ENCODE results near the gene ZMIZ2.
"Not testable (repeated sequence)": the region's sequence is repeated elsewhere in the genome, so short reads cannot be mapped to it uniquely, and the experiment has no call there.

ZMIZ2 gene

DNA sequence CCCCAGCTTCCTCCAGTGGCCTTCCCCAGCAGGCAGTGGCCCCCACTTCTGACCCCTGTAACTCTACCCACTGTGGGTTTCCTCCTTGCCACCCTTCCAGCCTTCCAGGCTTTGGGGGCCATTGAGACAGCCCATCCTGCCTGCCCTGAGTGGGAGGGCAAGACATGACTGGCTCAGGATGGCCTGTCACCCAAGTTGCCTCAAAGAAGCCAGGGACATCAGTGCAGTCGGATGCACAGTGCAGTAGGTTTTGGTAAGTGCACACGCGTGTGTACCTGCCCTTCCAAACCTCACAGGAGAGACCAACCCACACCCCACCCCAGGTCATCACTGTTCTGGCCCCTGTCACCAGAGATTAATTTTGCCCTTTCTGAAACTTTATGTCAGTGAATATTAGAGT is 22.7 kb downstream of the ZMIZ2 start:
- DNase-seq, result no peak

DNA sequence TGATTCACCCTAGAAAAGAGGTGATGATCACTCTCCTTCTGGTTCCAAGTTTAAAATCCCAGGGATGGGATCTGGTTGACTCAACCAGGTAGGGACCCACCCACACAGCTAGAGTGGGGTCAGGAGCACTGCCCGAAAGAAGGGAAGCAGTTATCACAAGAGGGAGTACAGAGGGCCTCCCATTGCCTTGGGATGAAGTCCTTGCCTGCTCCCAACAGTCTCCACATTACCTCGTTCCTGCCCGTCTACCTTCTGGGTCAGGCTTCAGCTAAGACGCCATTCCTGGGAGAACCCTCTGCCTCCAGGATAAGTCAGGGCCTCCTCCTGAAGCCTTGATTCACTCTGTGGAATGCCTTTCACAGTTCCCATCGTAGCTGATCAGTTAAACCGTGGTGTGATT is 23.8 kb downstream of the ZMIZ2 start:
- DNase-seq, result no peak

DNA sequence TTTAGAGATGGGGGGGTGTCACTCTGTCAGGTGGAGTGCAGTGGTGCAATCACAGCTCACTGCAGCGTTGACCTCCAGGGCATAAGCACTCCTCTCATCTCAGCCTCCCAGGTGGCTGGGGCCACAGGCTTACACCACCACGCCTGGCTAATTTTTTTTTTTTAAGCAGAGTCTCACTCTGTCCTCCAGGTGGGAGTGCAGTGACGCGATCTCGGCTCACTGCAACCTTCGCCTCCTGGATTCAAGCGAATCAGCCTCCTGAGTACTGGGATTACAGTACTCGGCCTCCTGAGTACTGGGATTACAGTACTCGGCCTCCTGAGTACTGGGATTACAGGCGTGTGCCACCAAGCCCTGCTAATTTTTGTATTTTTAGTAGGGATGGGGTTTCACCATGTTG is 24.2 kb downstream of the ZMIZ2 start:
- DNase-seq, result no peak

DNA sequence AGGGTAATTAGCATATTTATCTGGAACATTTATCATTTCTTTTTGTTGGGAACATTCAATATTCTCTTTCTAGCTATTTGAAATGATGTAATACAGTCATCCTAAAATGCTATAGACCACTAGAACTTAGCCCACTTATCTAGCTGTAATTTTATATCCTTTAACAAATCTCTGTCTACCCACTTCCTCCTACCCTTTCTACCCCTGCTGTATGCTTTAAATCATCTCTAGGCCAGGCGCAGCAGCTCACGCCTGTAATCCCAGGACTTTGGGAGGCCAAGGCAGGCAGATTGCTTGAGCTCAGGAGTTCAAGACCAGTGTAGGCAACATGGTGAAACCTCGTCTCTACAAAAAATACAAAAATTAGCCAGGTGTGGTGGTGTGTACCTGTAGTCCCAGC is 25.8 kb downstream of the ZMIZ2 start:
- not testable (repeated sequence) for DNase-seq

DNA sequence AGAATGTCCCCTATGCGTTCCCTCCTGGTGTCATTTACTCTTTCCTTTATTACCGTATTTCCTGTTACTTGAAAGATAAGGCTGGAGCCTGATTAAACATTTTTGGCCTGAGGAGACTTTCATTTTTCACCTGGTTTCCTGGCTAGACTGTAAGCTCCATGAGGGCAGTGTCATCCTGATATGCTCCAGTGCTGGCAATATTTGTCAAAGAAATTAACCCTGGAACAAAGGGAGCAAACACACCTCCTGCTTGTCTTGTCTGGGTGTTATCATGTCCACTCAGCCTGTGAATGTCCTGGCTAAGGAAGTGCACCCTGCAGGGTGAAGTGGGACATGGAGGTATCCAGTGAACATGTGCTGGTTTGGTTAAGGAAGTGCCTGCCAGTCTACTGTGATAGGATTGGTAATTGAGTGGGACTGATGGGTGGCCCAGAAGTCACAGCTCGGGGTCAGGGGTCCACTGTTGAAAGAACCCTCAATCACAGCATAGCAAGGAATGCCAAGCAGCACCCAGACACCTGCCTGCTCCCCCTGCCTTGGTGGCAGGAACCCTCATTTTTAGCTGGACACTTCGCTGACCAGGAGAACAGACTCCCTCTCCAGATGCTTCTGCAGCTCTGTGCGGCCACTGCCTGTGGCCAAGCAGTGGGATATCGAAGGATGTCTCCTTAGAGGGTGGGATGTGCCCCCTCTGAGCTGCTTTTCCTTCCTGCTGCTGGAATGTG is 26.9 kb downstream of the ZMIZ2 start:
- DNase-seq, result no peak

DNA sequence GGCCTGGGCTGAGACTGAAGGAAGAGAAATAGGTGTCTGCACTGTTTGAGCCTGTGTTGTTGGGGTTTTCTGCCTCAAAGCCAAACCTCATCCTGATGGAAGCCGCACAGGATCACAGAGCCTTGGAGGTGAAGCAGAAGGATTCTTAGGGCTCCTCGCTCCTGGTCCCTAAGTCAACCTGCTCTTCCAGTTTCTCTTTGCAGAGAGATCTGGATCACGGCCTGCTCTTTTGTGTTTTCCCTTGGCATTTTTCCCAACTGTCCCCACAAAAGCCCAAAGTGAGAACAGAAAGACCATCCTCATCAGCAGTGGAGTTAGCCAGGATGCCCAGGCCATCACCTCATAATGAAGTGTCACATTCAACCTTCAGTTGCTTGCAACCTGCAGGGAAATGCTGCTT is 27.6 kb downstream of the ZMIZ2 start:
- no peak for DNase-seq

DNA sequence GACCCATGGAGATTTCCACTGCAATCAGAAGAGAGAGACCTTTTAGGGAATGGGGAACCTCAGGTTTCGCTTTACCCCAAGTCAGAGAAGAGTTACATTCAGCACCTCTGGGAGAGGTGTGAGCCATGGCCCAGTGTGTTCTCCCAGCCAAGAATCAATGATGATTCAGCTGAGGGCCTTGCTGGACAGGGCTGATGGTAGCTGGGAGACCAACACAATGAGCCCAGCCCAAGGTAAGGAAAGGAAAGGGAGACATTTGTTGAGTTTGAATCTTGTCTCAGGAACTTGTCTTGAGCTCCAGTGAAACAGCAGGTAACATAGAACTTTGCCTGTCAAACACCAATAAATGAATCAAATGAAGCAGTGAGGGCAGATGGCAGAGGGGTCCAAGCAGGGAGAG is 33.8 kb downstream of the ZMIZ2 start:
- no peak for DNase-seq

DNA sequence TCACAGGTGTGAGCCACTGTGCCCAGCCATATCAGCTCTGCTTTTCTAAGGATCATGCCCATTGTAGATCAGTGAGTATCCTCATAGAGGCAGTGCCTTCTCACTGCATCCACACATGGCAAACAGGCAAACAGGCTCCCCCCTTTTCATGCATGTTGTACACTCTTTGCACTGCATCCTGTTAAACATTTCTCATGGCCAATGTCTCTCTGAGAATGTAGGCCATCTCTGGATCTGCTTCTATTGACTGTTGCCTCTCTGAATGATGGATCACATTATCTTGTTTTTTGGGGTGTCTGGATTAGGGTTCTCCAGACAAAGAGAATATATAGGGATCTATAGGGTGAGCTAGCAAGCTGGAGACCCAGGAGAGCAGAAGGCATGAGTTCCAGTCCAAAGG is 34.8 kb downstream of the ZMIZ2 start:
- no peak for DNase-seq

DNA sequence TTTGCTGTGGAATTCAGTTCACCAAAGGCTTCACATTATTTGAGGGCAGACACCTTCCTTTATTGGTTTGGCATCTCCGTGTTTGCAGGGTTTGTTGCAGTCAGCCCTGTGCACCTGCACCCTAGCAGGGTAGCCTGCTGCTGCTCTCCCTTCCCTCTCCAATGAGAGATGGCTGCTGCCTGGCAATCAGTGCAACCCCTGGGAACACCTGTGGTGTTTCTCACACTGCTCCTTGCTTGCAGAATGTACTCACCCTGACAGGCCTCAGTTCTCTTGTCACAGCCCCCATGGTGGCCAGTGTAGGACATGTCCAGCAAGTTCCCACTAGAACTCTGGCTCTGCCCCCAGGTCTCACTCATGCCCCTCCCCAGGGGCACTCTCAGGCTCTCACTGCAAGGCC is 35.7 kb downstream of the ZMIZ2 start:
- DNase-seq, result no peak

DNA sequence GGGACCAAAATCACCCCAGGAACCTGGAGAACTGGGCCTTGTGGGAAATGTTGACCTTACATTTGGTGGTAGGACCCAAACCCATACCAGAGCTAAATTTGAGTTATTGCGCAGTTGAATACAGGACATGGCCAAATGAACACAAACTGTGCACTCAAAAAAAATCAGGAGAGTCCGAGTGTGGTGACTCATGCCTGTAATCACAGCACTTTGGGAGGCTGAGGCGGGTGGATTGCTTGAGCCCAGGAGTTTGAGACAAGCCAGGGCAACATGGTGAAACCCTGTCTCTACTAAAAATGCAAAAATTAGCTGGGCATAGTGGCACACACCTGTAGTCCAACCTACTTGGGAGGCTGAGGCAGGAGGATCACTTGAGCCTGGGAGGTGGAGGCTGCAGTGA is 36.6 kb downstream of the ZMIZ2 start:
- DNase-seq, result not testable (repeated sequence)

DNA sequence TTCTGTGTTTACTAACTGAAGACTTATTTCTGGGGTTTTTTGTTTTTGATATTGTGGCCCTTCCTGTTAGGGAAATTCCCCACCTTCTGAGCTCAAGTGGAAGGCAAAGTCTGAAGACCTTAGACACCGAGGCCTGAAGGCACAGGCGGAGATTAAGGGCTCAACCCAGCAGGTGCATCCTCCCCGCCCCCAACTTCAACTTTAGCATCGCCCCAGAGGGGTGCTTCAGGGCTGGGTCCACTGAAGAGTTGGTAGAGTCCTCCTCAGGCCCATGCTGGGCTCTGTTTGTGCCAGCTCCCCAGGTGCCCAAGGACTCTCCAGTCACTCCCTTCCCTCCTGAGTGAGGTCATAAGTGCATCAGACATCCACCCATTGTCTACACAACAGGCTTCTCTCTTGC is 38.4 kb downstream of the ZMIZ2 start:
- DNase-seq, result no peak

DNA sequence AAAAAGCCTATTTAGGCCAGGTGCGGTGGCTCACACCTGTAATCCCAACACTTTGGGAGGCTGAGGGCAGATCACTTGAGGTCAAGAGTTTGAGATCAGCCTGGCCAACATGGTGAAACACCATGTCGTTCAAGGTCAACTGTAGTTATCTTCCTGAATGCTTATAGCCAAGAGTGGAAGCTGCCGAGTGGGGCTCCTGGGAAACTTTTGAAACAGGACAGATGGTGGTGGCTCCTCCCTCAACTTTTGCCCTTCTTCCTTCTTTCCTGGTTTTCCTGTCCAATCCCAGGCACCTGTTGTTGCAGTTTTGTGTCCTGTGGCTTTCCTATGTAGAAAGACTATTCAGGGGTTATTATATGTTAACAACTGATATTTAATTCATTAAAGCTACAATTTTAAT is 39.1 kb downstream of the ZMIZ2 start:
- no peak for DNase-seq

DNA sequence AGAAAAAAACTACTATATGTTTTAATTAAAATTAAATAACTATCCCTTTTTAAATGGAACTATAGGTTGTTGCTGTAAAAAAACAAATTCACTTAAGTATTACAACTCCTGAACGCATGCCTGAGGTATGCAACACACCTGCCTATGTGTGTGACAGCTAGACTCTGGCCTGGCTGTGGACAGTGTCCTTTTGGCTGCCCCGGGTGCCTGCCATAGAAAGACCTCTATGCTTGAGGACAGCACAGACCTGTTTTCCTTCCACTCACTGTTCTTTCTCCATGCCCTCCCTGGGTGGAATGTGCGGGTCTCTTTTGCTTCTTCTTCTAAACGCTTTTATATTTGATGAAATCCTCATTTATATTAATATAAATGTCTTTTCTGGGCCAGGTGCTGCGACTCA is 41.3 kb downstream of the ZMIZ2 start:
- DNase-seq, result no peak

DNA sequence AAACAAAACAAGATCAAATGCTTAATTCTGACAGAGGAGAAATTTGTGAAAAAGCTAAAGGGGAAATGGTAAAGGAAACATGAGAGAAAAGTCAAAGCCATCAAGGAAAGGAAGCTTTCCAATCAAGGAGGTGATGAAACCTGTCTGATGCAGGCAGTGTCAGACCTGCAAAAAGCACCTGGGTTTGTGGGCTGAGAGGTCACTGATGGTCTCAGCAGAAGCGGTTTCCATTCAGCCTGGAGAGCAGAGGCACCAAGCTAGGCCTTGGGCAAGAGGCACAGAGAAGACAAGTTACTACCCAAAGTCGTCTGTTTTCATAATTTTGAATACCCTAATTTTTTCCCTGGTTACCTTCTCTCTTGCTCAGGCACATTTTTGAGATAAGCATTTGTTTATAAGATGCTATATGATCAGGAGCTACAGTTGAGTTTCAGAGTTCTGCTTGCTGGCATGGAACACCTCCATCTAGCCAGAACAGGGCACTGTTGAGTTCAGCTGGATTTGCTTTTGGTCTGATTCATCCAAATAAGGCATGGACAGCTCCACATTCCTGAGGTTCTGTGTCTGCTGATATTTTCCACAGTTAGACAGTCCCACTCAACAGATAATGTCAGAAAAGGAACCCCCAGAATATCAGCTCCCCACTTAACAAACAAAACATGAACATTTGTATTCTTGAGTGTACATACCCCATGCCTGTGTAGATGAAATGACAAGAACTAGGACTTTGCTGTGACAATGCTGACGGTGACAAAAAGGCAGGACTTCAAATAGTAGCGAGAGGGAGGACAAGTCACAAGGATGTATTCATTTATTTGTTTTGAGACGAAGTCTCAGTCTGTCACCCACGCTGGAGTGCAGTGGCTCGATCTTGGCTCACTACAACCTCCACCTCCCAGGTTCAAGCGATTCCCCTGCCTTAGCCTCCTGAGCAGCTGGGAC is 42.9 kb downstream of the ZMIZ2 start:
- no peak for DNase-seq

DNA sequence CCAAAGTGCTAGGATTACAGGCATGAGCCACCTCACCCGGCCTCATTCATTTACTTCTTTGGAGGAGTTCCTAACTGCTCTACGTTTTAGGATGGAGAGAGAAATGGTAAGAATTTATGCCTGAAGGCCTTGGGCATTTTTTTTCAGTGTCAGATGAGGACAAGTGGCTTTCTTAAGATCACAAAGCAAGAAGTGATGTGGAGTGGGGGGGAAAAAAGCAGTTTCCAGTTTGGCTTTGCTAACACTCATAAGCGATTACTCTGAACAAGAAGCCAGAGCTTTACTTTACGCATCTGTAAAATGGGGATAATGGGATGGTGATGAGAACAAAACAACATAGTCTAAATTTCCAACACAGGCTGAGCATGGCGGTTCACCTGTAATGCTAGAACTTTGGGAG is 45.3 kb downstream of the ZMIZ2 start:
- no peak for DNase-seq

DNA sequence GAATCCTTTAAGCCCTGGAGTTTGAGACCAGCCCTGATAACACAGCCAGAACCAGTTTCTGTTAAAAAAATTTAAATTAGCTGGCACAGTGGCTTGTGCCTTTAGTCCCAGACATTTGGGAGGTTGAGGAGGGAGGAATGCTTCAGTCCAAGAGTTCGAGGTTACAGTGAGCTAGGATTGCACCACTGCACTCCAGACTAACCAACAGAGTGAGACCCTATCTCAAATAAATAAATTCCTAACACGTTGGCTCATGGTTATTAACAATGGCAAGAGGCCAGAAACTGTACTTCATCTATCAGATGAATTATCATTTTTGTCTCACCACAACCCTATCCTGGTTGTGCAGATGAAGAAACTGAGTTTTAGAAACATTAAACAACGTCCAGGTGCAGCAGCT is 45.7 kb downstream of the ZMIZ2 start:
- no peak for DNase-seq

DNA sequence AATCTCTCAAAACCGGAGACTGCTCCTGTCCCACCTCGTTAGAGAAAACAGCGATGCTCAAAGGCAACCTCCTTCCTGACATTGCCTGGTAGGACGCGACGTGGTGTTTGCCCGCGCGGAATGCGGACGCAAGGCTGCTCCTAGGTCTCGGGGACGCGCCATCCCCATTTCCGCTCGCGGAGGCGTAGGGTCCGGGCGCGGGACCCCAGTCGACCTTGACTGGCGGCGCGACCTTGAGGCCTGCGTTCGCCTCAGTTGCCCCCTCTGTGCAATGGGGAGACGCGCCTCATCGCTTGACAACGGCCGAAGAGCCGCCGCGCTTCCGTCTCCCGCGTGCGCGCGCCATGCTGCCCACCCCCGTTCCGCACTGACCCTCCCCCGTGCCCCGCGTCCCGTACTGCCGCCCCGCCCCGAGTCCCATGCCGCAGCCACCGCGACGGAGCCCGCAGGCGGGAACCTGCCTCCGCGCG is 47.4 kb downstream of the ZMIZ2 start:
- DNase-seq, result no peak

DNA sequence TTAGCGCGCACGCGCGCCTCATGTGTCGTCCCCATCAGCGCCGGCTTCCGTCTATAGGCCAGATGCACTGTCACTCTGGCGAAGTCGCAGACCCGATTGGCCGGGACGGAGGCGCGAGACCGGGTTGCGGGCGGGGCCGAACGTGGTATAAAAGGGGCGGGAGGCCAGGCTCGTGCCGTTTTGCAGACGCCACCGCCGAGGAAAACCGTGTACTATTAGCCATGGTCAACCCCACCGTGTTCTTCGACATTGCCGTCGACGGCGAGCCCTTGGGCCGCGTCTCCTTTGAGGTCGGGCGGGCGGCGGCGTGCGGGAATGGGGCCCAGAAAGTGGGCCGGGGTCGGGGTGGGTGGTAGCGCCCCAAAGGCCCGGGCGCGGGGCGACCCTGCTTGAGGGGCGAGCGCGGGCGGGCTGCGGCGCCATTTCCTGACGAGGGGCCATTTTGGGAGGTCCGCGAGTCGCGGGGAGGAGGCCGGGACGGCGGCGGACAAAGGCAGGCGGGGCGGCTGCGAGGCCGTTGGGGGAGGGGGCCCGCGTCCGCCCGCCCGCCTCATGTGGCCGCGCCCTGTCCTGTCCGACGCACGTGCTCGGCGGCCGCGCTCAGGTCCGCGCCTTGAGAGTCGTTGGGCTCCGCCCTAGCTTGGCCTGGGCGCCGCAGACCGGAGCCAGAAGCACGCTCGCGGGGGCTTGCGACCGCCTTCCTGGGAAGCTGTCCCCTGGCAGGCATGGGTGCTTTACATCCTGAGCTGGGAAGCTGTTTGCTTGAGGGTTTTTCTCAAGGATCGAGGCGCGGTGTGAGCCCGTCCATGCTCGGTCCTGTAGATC is 48.1 kb downstream of the ZMIZ2 start, which contains the start of gene PPIA:
Gene PPIA (plus strand): TSS at position 178 of the 825 bp plus-strand sequence. CDS start 44 bp downstream, at position 222.
- DNase-seq, result peak; percentile 99 to 100 (median 100)

DNA sequence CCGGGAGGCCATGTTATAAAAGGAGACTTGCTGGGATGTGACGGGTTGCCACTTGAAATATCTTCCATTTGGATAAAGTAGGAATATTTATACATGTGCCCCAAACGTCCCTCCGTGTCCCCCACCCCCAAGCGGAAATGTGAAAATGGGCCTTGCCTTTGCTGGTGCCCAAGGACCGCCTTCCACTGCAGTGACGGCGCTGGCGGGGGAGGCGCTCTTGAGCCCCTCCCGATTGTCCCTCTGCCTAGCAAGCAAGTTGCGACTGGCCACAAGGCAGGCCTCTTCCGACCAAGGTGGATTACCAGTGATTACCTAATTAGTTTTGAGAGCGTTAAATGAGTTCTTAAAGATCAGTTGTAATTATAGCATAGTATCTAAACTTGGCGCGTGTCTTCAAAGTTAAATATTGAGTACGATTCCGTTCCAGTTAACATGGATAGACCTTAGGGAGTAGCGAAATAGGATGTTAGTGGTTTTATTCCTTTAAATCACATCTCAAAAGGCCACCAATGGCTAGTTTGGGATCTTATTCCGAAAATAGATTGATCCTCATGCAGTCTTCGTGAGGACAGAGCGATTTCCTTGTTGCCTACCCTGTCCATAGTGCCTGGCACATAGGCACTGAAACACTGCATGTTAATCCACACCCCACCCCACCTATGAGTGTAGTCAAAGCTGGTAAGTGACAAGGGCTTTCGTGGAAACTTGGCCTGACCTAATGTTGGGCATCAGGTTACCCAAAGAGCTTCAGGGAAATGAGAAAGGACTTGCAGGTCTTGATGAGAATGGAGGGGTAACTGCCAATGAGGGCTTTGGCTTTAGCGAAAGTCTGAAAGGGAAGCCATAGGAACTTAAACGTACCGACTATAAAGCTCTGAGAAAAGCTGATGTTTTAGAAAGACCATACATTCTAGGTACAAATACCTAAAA is 48.9 kb downstream of the ZMIZ2 start:
- peak; percentile 90 to 93 (median 93) for DNase-seq

DNA sequence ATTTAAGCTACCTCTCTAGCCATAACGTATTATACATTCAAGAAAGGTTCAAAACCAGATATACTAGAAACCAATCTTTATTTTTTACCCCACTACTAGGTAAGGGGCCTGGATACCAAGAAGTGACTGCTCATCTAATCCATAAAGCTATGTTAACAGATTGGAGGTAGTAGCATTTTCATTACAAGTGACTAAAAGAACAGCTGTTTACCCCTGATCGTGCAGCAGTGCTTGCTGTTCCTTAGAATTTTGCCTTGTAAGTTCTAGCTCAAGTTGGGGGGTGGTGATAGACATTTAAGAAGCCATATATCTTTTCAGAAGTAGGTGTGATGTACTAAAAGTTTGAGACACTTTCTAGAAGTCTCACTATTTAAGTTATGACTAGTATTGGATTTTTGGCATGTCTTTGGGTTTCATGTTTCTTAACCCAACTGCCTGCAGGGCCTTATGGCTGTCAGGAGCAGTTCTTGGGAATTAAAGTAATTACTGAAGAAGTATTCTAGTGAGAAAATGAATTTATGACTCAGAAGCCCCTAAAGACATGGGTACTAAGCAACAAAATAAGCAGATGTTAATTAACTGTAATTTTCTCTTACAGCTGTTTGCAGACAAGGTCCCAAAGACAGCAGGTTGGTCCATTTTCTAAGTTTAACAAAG is 50.1 kb downstream of the ZMIZ2 start:
- no peak for DNase-seq

DNA sequence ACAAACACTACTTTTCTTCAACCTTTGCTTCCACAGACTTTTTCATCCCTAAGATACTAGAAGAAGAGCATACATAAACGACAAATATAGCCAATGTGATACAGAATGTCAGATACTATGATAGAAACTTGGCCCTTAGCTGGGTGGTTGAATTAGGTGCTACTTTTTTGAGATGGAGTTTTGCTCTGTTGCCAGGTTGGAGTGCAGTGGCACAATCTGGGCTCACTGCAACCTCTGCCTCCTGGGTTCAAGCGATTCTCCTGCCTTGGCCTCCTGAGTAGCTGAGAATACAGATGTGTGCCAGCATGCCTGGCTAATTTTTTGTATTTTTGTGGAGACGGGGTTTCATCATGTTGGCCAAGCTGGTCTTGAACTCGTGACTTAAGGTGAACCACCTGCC is 51.3 kb downstream of the ZMIZ2 start:
- DNase-seq, result no peak
